Activated CD4-positive, alpha-beta T cell treated with anti-CD3 and anti-CD28 coated beads, Interleukin-2, amount 50 U/mL, for 4 hours (primary cell): ENCODE data around the gene CDK12.
"Not testable (repeated sequence)": the region's sequence is repeated elsewhere in the genome, so short reads cannot be mapped to it uniquely, and the experiment has no call there.

Experiments
- DNase-seq, 2 experiments: peaks; one replicate each; pipeline ENCODE4 v3.0.0-alpha.2; 2020

Gene CDK12

DNA sequence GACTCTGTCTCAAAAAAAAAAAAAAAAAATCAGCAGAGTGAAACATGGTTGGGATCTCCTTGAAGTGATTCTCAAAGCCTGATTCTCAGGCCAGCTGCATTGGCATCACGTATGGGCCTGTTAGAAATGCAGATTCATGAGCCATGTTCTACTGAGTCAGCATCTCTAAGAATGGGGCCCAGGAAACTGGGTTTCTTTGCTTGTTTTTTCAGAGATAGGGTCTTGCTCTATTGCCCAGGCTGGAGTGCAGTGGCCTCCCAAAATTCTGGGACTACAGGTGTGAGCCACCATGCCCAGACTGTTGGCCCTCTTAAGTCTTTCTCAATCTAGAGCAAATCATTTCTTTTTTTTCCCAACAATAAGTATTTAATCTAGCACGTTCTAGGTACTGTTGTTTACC, 47.7 kb downstream of the CDK12 start:
- no peak for DNase-seq

DNA sequence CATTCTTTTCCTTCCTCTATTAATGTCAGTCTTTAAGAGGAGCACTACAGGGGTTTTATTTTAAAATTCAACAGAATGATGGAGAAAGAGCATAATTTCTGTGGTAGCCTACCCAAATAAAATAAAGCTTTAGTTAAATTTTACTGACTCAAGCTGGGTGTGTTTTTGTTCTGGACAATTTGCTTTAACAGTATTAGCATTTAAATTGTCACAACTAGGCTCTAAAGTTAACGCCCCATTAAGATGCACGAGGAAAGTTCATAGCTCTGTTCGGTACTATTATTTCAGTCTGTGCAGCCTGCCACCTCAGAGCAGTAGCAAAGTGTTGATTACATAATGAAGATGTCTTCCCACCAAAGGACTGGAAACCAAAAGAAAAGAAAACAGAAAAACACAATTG, 52.0 kb downstream of the CDK12 start:
- DNase-seq = no peak

DNA sequence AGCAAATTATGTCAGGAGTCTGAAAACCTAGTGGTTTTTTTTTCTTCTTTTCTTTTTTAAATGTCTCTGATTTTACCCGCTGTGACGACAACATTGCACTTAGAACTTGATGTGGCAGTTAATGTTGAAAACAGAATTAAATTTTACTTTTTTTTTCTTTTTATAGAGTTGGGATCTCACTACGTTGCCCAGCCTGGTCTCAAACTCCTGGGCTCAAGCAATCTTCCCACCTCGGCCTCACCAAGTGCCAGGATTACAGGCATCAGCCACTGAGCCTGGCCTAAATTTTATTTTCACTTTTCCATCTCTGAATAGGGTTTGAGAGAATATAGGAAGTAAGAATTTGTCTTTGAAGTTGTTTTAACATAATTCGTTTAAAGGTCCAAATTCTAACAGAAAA, 52.6 kb downstream of the CDK12 start:
- no peak for DNase-seq

DNA sequence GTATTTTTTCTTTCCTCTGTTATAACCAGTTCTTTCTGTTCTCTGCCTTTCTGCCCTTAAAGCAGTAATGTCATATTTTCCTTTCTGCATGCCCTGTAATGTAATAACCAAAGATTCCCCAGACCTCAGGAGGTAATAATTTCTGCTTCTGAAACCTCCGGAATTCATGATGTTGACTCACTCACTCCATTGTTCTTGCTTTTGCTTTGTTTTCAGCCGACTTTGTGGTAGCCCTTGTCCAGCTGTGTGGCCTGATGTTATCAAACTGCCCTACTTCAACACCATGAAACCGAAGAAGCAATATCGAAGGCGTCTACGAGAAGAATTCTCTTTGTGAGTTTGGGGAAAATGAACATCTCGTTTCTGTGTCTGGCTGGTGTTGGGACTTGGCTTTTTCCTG, 55.9 kb downstream of the CDK12 start:
- DNase-seq = no peak

DNA sequence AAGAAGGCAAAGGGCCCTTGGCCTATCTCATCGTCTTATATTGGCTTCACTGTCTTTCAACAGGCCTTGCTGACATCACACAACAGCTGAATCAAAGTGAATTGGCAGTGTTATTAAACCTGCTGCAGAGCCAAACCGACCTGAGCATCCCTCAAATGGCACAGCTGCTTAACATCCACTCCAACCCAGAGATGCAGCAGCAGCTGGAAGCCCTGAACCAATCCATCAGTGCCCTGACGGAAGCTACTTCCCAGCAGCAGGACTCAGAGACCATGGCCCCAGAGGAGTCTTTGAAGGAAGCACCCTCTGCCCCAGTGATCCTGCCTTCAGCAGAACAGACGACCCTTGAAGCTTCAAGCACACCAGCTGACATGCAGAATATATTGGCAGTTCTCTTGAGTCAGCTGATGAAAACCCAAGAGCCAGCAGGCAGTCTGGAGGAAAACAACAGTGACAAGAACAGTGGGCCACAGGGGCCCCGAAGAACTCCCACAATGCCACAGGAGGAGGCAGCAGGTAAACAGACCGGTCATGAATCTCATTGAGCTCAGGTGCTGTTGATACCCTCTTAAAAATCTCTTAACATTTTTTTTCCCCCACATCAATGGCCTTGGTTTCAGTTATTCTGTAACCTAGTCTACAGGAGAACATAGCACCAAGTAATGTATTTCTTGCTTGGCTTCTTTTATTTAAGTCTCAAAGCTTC, 64.7 kb downstream of the CDK12 start:
- no peak for DNase-seq

DNA sequence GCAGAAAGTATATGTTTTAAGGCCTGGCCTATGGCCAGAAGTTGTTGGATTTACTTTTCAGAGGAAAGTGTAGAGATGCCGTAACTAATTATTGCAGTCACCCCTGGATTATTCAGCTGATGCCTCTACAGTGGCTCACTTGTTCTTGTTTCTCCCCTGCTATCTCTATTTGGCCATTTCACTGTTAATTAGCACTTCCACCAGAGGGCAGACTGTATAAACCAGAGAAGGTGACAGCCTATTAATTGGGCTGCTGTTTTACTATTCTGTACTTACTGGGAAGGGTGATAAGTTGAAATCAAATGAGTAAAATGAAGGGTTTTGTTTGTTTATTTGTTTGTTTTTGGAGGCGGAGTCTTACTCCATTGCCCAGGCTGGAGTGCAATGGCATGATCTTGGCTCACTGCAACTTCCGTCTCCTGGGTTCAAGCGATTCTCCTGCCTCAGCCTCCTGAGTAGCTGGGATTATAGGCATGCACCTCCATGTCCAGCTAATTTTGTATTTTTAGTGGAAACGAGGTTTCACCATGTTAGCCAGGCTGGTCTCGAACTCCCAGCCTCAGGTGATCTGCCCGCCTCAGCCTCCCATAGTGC, 66.0 kb downstream of the CDK12 start:
- DNase-seq = no peak

DNA sequence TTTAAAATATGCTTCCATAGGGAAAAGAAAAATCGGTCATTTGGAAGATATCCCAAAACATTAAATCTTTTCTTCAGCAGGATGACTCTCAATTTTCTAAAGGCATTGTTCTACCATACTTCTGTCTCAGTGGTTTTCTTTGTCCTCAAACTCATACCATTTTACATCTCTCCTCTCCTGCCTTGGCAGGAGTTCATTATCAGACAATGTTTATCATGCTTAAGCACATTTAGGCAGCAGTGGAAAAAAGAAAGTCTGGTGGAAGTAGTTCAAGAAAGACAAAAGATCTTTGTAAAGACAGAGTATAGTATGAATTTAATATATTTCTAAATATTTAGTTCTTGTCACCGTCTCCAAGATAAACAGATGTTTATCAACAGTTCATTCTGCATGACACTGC, 68.2 kb downstream of the CDK12 start:
- DNase-seq = no peak

DNA sequence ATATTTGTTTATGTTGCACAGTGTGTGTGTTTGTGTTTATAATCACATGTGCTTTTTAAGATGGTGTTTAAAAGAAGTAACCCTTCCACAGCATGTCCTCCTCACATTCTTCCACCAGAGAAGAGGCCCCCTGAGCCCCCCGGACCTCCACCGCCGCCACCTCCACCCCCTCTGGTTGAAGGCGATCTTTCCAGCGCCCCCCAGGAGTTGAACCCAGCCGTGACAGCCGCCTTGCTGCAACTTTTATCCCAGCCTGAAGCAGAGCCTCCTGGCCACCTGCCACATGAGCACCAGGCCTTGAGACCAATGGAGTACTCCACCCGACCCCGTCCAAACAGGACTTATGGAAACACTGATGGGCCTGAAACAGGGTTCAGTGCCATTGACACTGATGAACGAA, 69.2 kb downstream of the CDK12 start:
- DNase-seq = no peak

DNA sequence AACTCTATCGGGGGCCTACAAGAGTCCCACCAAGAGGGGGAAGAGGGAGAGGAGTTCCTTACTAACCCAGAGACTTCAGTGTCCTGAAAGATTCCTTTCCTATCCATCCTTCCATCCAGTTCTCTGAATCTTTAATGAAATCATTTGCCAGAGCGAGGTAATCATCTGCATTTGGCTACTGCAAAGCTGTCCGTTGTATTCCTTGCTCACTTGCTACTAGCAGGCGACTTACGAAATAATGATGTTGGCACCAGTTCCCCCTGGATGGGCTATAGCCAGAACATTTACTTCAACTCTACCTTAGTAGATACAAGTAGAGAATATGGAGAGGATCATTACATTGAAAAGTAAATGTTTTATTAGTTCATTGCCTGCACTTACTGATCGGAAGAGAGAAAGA, 70.0 kb downstream of the CDK12 start:
- no peak for DNase-seq

DNA sequence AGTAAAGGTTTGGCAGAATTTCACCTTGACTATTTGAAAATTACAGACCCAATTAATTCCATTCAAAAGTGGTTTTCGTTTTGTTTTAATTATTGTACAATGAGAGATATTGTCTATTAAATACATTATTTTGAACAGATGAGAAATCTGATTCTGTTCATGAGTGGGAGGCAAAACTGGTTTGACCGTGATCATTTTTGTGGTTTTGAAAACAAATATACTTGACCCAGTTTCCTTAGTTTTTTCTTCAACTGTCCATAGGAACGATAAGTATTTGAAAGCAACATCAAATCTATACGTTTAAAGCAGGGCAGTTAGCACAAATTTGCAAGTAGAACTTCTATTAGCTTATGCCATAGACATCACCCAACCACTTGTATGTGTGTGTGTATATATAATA, 72.6 kb downstream of the CDK12 start:
- no peak for DNase-seq

DNA sequence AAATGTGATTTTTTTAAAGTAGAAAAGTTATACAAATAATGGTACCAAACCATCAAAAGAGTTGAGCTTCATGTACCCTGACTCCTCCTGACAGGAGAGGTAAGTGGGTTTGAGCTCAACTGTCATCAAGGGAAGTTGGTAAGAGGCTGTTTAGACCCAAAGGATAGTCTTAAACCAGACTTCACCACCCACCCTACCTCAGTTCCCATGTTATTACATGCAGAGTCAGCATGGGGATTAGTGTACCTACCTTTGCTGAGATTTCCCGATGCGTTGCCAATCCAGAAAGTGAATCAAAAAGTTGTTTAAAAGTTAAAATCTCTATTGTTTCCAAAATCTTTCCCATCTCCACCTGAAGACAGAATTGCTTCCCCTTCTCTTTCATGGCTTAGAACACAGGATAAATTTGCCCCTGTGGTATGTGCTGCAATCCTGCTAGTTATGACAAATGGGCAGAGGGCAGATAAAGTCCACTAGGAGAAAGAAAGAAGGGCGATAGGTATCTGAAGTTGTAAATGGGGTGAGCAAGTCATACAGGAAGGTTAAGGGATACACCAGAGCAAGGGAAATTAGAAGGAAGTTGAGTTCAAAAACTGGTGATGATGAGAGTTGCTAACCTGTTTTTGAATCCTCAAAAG, 73.6 kb downstream of the CDK12 start:
- no peak for DNase-seq

DNA sequence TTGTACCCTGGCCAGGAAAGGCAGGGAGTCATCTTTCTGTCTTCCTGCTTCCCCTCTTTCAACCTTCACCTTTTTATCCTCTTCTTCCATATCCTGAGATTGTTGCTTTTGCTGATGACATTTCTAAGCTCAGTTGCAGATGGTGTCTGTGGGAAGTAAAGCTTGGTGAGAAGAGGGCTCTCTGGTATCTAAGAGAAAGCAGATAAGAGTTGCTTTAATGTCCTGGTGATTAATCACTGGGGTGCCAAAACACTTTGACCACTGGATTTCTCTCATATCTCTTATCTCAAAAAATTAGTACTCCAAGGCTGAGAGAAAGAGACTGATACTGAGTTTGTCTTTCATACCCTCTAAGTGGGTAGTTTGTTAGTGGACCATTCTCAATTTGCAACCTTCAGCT, 75.2 kb downstream of the CDK12 start:
- DNase-seq = no peak

DNA sequence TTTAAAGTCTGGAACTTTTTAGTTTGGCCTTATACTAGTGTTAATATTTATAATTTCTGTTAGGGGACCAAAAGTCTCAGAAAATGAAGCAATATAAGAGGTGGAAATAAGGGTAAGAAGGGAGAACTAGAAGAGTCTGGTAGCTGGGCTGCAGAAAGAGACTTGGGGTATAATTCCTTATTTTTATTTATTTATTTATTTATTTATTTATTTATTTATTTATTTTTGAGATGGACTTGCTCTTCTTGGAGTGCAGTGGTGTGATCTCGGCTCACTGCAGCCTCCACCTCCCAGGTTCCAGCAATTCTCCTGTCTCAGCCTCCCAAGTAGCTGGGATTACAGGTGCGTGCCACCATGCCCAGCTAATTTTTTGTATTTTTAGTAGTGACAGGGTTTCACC, 76.1 kb downstream of the CDK12 start:
- not testable (repeated sequence) for DNase-seq

DNA sequence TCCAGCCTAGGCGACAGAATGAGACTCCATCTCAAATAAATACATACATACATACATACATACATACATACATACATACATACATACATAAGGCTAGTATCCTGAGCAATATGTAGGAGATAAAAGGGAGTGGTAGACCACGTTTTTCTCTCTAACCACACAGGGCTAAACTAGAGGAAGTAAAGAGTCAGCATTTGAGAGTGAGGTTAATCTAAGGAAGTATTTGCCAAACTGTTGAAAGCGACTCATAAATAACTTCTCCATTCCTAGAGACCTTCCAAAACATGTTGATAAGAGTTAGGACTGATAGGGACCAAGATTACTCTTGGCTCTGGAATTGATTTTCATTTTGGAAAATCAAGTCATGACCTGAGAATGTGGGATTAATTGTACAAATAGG, 77.6 kb downstream of the CDK12 start:
- DNase-seq = no peak

DNA sequence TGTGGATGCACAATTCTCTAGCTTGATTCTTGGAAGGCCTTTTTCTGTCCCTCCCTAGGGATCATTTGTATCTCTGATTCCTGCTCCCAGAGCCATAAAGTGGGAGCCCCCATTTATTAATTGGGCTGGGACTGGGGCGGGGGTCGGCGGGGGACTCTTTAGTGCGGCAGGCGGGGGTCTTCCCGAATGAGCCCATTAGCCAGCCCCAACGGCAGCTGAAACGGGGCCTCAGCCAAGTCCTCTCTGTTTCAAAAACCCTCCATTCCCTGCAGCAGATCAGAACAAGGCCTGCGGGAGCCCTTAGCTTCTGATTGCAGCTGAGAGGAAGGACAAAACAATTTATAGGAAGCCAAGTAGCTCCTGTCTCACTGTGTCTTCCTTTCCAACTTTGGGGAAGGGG, 79.3 kb downstream of the CDK12 start:
- DNase-seq = no peak

DNA sequence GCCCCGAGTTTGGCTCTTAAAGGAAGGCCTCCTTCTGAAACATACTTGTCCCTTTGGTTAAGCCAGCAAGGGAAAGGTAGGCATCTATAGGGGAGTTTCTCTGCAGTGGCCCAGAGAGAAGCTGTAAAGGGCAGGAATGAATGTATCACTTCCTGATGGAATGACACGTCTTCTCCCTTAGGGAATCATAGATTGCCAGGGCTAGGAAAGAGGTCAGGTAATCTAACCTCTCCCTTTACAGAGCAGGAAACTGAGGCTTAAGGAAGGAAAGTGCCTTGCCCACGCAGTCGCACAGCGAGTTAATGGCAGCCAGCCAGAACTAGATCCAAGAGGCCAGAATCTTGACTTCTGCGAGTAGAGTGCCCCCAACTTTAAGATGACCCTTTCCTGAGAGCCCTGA, 80.4 kb downstream of the CDK12 start:
- DNase-seq = no peak

DNA sequence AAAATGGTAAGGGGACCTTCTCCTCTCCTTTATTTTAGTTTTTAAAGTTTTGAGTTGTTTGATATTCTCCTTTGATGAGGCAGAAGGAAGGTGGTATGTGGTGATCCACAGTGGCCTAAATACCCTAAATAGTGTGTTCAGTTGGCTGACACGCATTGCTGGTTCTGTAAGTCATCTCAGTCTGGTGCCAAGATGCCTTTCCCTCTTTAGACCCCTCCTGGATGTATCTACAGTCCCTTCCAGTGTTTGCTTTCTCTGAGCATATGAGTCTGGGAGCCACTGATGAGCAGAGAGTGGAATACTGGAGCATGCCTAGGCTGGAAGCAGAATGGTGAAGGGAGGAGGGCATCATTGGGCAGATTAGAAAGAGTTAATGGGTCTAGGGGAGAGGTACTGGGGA, 81.9 kb downstream of the CDK12 start:
- no peak for DNase-seq

DNA sequence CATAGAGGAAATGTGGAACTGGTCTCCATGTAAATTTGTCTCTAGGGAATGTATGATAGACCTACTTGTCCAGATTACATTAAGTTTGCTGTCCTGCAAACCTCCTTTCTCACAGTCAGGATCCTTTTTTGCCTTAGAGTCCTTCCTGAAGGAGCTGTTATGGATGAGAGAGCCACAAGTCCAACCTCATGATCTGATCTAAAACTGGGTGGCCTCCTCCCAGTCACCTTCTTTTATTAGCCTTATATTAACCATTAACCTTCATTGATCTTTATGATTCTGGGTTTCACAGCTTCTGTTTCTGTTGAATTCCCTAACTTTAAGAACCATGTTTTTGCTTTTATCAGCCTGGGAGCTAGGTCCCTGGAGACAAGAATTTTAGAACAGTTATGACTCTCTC, 82.4 kb downstream of the CDK12 start:
- no peak for DNase-seq

DNA sequence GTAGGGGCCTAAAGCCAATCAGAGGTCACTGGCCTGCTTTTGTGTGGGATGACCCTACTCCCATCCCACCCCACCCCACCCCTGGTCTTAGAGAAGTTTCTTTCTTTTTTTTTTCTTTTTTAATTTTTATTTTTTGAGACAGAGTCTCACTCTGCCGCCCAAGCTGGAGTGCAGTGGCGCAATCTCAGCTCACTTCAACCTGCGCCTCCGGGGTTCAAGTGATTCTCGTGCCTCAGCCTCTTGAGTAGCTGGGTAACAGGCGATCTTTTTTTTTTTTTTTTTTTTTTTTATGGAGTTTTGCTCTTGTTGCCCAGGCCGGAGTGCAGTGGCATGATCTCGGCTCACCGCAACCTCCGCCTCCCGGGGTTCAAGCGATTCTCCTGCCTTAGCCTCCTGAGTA, 83.1 kb downstream of the CDK12 start:
- DNase-seq = not testable (repeated sequence)

DNA sequence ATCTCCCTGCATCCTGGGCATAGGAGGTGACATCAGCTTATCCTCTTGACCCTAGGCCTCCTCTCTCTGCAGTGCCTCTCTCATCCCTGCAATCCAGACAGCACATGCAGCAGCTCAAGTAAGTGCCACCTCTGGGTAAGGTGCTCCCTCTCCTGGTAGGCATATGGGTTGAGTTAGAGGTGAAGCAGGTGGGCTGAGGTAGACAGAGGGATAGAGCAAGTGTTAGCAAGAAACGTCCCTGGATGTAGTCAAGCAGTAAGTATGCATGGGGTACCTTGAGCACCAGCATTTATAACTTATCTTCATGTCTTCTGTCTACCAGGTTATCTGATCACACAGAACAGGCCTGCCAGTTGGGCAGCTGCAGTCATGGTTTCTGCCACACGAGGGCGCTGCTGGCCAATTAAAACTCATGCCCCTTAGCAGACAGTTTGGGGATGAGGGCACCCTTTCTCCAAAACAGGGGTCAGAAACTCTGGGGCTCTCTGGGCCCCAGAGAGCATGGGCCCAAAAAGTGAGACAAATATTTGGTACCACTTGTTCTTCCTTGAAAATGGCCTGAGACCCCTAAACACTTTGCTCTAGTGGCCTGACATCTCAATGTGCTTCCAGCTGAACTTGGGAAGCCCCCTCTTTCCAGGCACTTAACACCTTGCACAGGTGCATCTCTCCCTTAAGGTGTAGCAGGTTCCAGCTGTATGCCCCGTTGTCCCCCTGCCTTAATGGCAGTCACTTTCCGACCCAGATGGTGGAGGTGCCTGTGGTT, 86.6 kb downstream of the CDK12 start:
- peak; percentile 70 to 75 for DNase-seq

DNA sequence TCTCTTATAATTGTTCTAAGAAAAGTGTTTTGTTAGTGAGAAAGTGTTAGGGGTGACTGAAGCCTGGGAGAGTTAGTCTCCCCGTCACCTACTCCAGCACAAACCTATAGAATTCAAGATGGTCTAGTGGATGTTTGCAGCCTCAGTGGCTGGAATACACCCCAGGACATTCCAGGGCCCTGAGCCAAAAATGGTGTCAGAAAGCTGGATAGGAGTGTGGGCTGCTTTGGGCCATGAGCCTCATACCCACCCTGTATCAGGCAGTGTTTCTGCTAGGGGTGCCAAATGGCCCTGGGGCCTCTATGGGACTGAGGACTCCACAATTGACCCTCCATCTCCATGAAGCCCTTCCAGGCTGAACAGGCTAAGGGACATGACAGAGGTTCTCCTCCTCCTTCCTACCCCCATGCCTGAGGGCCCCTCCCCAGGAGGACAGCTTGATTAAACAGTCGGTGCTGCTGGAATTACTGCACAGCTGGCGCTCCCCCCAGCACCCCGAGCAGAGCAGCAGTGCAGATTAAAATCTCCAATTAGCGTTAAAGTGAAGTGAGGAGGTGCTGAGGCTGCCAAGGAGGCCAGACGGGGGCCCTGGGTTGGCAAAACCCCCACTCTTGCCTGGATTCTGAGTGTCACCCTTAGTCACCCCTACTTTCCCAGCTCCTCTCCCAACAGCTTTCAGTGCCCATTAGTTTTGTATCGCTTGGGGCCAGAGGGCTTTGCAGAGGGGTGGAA, 87.4 kb downstream of the CDK12 start:
- DNase-seq = no peak

DNA sequence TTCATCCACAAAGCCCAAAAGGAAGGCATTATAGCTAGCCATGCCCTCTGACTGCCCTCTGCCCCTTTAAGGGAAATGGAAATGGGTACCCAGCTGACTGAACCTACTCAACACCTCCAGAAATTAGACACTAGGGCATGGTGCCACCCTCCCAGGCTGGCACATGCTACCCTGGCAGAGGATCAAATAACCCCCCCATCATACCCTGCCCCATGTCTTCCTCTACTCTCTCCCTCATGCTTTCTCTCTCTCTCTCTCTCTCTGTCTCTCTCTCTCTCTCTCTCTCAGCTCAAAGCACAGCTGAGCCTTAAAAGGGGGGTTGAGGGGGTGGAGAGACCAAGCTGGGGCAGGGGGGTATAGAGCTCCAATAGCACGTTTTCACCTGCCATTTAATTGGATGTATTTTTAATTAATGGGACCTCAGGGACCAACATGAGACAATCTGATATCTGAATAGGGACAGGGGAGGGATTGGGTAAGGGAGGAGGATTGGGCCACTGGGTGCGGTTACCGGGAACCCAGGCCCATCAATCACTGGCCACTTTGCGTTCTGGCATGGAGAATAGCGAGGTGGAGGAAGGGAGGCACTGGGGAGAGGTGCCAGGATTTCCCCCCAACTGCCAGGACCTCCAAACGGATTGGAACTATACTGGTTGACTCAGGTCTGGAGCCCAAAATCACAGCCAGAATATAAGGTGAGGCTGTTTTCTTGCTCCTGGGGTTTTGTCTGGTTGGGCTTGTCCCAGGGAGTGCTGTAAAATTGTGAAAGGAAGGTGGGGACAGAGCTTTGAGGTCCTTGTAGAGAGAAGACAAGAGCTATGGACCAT, 88.7 kb downstream of the CDK12 start:
- no peak for DNase-seq
